HCT116 (cell line): Measurements from ENCODE around the gene SLC38A2. TPM values are rescaled to one million over a fixed set of nuclear protein-coding genes. Genes with fewer than 3 reads are reported as not detected.

Experiments
- ATAC-seq: fragments of 200-7000 bp; cut with Tn5 transposase; 2 replicates; pipeline ENCODE4 v1.9.1; 2020; ENCODE audit warnings: mild to moderate bottlenecking, moderate library complexity
- BruUV-seq: library from RNA; stranded (reverse); fragments of 400-500 nt; replicated peaks from 2 replicates; lab custom pipeline; 2021; lab: Mats Ljungman, UMichigan
- CTCF ChIA-PET: fragments of 300-600 bp; sonication (Branson Sonifier 250); formaldehyde crosslinking; loops from one replicate; lab custom pipeline; 2021; ENCODE audit warnings: antibody characterized with exemption; lab: Charles Lee
- POLR2A ChIA-PET: fragments of 300-600, 350-600 bp; sonication (Branson Sonifier 250); formaldehyde crosslinking; loops from one replicate; lab custom pipeline; 2021; ENCODE audit warnings: antibody characterized with exemption; lab: Charles Lee
- RAD21 ChIA-PET, 2 experiments: fragments of 300-600 bp; sonication (Branson Sonifier 250); formaldehyde crosslinking; loops; one replicate each; lab custom pipeline; 2023; ENCODE audit warnings: low total read pairs in 2 of 2; ENCODE audit not compliant: uncharacterized antibody in 2 of 2, unreplicated experiment in 2 of 2, low non-redundant PET in 1 of 2; lab: Charles Lee
- DNase-seq: peaks from one replicate; pipeline ENCODE4 v3.0.0-alpha.2; 2010; ENCODE audit warnings: low read depth, low spot score
- H2AFZ ChIP-seq: fragments of 200-600 bp; shearing (Covaris generic), sonication (generic); 2 replicates; pipeline ENCODE4 v1.6.1; 2017; ENCODE audit warnings: low read depth, mixed run types, mixed read lengths, antibody characterized with exemption, low read length; ENCODE audit not compliant: poor library complexity, severe bottlenecking
- H3K27ac ChIP-seq: 2 replicates; pipeline ENCODE4 v1.5.1; 2012; ENCODE audit warnings: low read depth, low read length
- H3K27me3 ChIP-seq: fragments of 200-600 bp; sonication (generic); 2 replicates; pipeline ENCODE4 v1.6.1; 2016; ENCODE audit warnings: mixed run types, low read length, mixed read lengths; ENCODE audit not compliant: insufficient read depth
- H3K36me3 ChIP-seq, 2 experiments: fragments of 200-500 bp in 1 of 2; fragments of 200-600 bp in 1 of 2; sonication (Bioruptor generic) in 1 of 2; sonication (generic) in 1 of 2; 2 replicates each; pipeline versions ENCODE4 v1.5.1 to v1.6.1; 2014 to 2016; ENCODE audit warnings: low read length in 2 of 2, inconsistent platforms in 1 of 2, mixed read lengths in 1 of 2, mixed run types in 1 of 2; ENCODE audit not compliant: insufficient read depth in 2 of 2, control insufficient read depth in 1 of 2
- H3K4me1 ChIP-seq, 2 experiments: fragments of 200-600 bp in 1 of 2; sonication (generic) in 1 of 2; 2 replicates each; pipeline versions ENCODE4 v1.5.1 to v1.6.1; 2012 to 2017; ENCODE audit warnings: low read length in 2 of 2, inconsistent platforms in 1 of 2, mild to moderate bottlenecking in 1 of 2, mixed read lengths in 1 of 2, mixed run types in 1 of 2, moderate library complexity in 1 of 2; ENCODE audit not compliant: insufficient read depth in 2 of 2, control insufficient read depth in 1 of 2
- H3K4me2 ChIP-seq: fragments of 200-600 bp; sonication (generic); 2 replicates; pipeline ENCODE4 v1.6.1; 2017; ENCODE audit warnings: mixed run types, low read length, mixed read lengths
- H3K4me3 ChIP-seq, 2 experiments: fragments of 200-600 bp in 1 of 2; sonication (generic) in 1 of 2; replicated peaks in 1 of 2; 2 replicates each; pipeline ENCODE4 v1.5.1; 2011 to 2016; ENCODE audit warnings: low read length in 2 of 2, control low read depth in 1 of 2, low read depth in 1 of 2, mild to moderate bottlenecking in 1 of 2, mixed read lengths in 1 of 2, mixed run types in 1 of 2
- H3K79me2 ChIP-seq: fragments of 200-600 bp; sonication (generic); 2 replicates; pipeline ENCODE4 v1.6.1; 2017; ENCODE audit warnings: mild to moderate bottlenecking, mixed run types, low read length, moderate library complexity, mixed read lengths; ENCODE audit not compliant: insufficient read depth
- H3K9ac ChIP-seq: fragments of 200-600 bp; sonication (generic); 2 replicates; pipeline ENCODE4 v1.6.1; 2016; ENCODE audit warnings: low read length, mixed read lengths
- H3K9me2 ChIP-seq: fragments of 200-600 bp; sonication (generic), shearing (Covaris generic); 2 replicates; pipeline ENCODE4 v1.6.1; 2017; ENCODE audit warnings: mixed run types, mild to moderate bottlenecking, moderate library complexity; ENCODE audit not compliant: insufficient read depth
- H3K9me3 ChIP-seq, 2 experiments: fragments of 200-500 bp in 1 of 2; fragments of 200-600 bp in 1 of 2; sonication (Bioruptor generic) in 1 of 2; sonication (generic) in 1 of 2; 2 replicates each; pipeline ENCODE4 v1.6.1; 2014 to 2017; ENCODE audit warnings: low read length in 2 of 2, mixed read lengths in 2 of 2, inconsistent platforms in 1 of 2, low read depth in 1 of 2, mild to moderate bottlenecking in 1 of 2, mixed run types in 1 of 2, moderate library complexity in 1 of 2; ENCODE audit not compliant: control insufficient read depth in 1 of 2, insufficient read depth in 1 of 2
- H4K20me1 ChIP-seq: fragments of 200-600 bp; sonication (generic), shearing (Covaris generic); 2 replicates; pipeline ENCODE4 v1.6.1; 2017; ENCODE audit warnings: mixed run types, mild to moderate bottlenecking, moderate library complexity; ENCODE audit not compliant: insufficient read depth
- CEBPB ChIP-seq: IDR thresholded peaks from 2 replicates; pipeline ENCODE4 v1.6.1; 2012; ENCODE audit warnings: low read depth
- EGR1 ChIP-seq: IDR thresholded peaks from 2 replicates; pipeline ENCODE4 v1.6.1; 2012; ENCODE audit warnings: low read depth
- EZH2 ChIP-seq: fragments of 200-600 bp; sonication (generic); IDR thresholded peaks from 2 replicates; pipeline ENCODE4 v1.6.1; 2017; ENCODE audit warnings: antibody characterized with exemption, mixed run types
- EZH2phosphoT487 ChIP-seq: fragments of 200-600 bp; IDR thresholded peaks from 2 replicates; pipeline ENCODE4 v1.6.1; 2018; ENCODE audit warnings: antibody characterized with exemption, borderline replicate concordance
- RAD21 ChIP-seq: IDR thresholded peaks from 2 replicates; pipeline ENCODE4 v1.6.1; 2012; ENCODE audit warnings: low read depth, mild to moderate bottlenecking
- SP1 ChIP-seq: IDR thresholded peaks from 2 replicates; pipeline ENCODE4 v1.6.1; 2012; ENCODE audit warnings: low read depth
- TCF7L2 ChIP-seq: IDR thresholded peaks from 2 replicates; pipeline ENCODE4 v1.7.0; 2011; ENCODE audit warnings: borderline replicate concordance, inconsistent platforms; ENCODE audit not compliant: insufficient read depth, insufficient read length; ENCODE audit errors: extremely low read depth
- YY1 ChIP-seq: IDR thresholded peaks from 2 replicates; pipeline ENCODE4 v1.6.1; 2011; ENCODE audit warnings: low read length, low read depth, moderate library complexity, mild to moderate bottlenecking; ENCODE audit not compliant: insufficient replicate concordance; ENCODE audit errors: extremely low read depth
- intact Hi-C: fragments of 100-400 bp; cut with micrococcal nuclease; formaldehyde crosslinking; loops from 2 replicates; pipeline ENCODE4 v1.10.0; 2022
- total RNA-seq: library from RNA; stranded (reverse); gene quantifications from one replicate; pipeline ENCODE4 v1.2.1, GENCODE V29; 2021; ENCODE audit not compliant: unreplicated experiment
- TF ChIP-seq, protein P1 (sequence below): IDR thresholded peaks from 2 replicates; pipeline ENCODE4 v1.6.1; 2011; ENCODE audit warnings: mild to moderate bottlenecking, low read length, moderate library complexity; ENCODE audit not compliant: insufficient replicate concordance; ENCODE audit errors: extremely low read depth
- TF ChIP-seq, protein P2 (sequence below): IDR thresholded peaks from 2 replicates; pipeline ENCODE4 v1.6.1; 2012
- TF ChIP-seq, protein P3 (sequence below), 3 experiments: fragments of 200-600 bp in 1 of 3; sonication (generic) in 1 of 3; IDR thresholded peaks in 2 of 3; conservative IDR thresholded peaks in 1 of 3; 2 replicates each; pipeline ENCODE4 v1.5.1; 2012 to 2017; ENCODE audit warnings: low read depth in 2 of 3, low read length in 2 of 3, antibody characterized with exemption in 1 of 3, borderline replicate concordance in 1 of 3, control low read depth in 1 of 3, mild to moderate bottlenecking in 1 of 3, mixed read lengths in 1 of 3, mixed run types in 1 of 3, moderate library complexity in 1 of 3; ENCODE audit not compliant: insufficient read depth in 1 of 3

Gene SLC38A2
- total RNA-seq, 1 experiment from 2014 or later, result 1,049 TPM

DNA sequence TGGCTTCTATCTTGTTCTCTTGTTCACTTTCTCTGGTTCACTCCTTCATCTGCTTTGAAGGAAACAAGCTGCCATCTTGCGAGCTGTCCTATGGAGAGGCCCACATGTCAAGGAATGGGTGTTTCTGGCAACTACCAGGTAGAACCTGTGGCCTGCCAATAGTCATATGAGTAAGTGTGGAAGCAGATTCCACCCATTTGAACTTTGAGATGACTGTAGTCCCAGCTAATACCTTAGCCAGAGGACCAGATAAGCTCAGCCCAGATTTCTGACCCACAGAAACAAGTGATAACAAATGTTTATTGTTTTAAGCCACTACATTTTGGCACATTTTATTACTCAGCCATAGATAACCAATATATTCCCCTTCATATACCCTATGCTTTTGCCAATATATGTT, 4.0 kb upstream of the SLC38A2 start (continued):
- TF ChIP-seq, protein P1, sequence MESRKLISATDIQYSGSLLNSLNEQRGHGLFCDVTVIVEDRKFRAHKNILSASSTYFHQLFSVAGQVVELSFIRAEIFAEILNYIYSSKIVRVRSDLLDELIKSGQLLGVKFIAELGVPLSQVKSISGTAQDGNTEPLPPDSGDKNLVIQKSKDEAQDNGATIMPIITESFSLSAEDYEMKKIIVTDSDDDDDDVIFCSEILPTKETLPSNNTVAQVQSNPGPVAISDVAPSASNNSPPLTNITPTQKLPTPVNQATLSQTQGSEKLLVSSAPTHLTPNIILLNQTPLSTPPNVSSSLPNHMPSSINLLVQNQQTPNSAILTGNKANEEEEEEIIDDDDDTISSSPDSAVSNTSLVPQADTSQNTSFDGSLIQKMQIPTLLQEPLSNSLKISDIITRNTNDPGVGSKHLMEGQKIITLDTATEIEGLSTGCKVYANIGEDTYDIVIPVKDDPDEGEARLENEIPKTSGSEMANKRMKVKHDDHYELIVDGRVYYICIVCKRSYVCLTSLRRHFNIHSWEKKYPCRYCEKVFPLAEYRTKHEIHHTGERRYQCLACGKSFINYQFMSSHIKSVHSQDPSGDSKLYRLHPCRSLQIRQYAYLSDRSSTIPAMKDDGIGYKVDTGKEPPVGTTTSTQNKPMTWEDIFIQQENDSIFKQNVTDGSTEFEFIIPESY, result no peak
- TF ChIP-seq RAD21, result no peak
- TF ChIP-seq, protein P2, sequence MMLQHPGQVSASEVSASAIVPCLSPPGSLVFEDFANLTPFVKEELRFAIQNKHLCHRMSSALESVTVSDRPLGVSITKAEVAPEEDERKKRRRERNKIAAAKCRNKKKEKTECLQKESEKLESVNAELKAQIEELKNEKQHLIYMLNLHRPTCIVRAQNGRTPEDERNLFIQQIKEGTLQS, result no peak

DNA sequence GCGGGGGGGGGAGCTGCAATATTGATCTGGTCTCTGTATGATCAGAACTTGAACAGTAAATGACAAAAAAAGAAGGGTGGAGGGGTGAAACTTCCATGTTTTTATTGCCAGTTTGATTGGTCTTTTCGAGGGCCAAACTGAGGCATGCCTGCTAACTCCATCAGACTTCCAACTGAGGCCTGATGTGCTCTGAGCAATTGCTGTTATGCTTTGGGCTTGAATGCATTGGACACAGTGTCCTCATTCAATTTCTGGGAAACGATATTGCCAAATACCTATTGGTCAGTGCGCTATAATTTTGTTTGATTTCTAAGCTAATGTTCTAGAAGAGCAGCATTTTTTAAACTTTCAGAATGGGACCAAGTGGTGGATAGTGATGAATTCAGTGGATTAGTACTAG, 2.1 kb upstream of the SLC38A2 start:
- H4K20me1 ChIP-seq, result peaks cover 15% of the 10 kb centered on the region
- TF ChIP-seq EZH2phosphoT487 (no peak), YY1 (no peak), CEBPB (no peak), TCF7L2 (no peak), EGR1 (no peak), RAD21 (no peak), SP1 (no peak), EZH2 (no peak)
- TF ChIP-seq, protein P2, result no peak
- TF ChIP-seq, protein P1, result no peak
- TF ChIP-seq, protein P3, sequence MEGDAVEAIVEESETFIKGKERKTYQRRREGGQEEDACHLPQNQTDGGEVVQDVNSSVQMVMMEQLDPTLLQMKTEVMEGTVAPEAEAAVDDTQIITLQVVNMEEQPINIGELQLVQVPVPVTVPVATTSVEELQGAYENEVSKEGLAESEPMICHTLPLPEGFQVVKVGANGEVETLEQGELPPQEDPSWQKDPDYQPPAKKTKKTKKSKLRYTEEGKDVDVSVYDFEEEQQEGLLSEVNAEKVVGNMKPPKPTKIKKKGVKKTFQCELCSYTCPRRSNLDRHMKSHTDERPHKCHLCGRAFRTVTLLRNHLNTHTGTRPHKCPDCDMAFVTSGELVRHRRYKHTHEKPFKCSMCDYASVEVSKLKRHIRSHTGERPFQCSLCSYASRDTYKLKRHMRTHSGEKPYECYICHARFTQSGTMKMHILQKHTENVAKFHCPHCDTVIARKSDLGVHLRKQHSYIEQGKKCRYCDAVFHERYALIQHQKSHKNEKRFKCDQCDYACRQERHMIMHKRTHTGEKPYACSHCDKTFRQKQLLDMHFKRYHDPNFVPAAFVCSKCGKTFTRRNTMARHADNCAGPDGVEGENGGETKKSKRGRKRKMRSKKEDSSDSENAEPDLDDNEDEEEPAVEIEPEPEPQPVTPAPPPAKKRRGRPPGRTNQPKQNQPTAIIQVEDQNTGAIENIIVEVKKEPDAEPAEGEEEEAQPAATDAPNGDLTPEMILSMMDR (IDR thresholded peaks at IDR 0.05 in 2 of 3, conservative IDR thresholded peaks at IDR 0.05 in 1 of 3; ENCODE audit: borderline replicate concordance in 1 of 3, insufficient read depth in 1 of 3, low read depth in 2 of 3, low read length in 2 of 3), result no peak
- TF ChIP-seq, all 23 proteins: peak for 0
- POLR2A ChIA-PET, result interaction anchor here (0.9 to 1.6 kb wide), 3 partner anchors 9 to 286 kb away, joined by 3 read pairs; no protein-coding TSS in a partner anchor
- intact Hi-C loops, result loop anchor here (5.0 kb wide), 3 partner anchors 118 to 303 kb away; no protein-coding TSS in a partner anchor
- ATAC-seq, result no peak
- H2AFZ ChIP-seq, result no peak overlapping the region
- H3K79me2 ChIP-seq, result peaks cover 29% of the 10 kb centered on the region
- 0 out of 2 replicates have a peak overlapping the region, but pooled peaks have one; percentile 91 for H3K9ac ChIP-seq
- RAD21 ChIA-PET, result no interaction called here
- BruUV-seq, result no TSS peak
- H3K4me3 ChIP-seq, result no peak overlapping the region
- peaks cover 12 to 15% of the 10 kb centered on the region in 2 experiments for H3K36me3 ChIP-seq
- CTCF ChIA-PET, result no interaction called here
- H3K9me3 ChIP-seq, result no peaks in the 10 kb centered on the region
- peaks cover 30 to 53% of the 10 kb centered on the region in 2 experiments for H3K4me1 ChIP-seq
- no peaks in the 10 kb centered on the region for H3K27me3 ChIP-seq
- H3K9me2 ChIP-seq, result no peaks in the 10 kb centered on the region
- H3K27ac ChIP-seq, result peak overlapping the region; percentile 95
- DNase-seq, result no peak
- peak overlapping the region; percentile 96 for H3K4me2 ChIP-seq
